GM12801 (cell line): ENCODE data around the gene PLTP.

ENCODE experiments used
- TF ChIP-seq, protein P1 (sequence below): IDR thresholded peaks from one replicate; pipeline ENCODE4 v1.5.1; 2011; ENCODE audit warnings: control low read depth; ENCODE audit not compliant: insufficient read length; ENCODE audit errors: extremely low read depth

Gene PLTP

DNA sequence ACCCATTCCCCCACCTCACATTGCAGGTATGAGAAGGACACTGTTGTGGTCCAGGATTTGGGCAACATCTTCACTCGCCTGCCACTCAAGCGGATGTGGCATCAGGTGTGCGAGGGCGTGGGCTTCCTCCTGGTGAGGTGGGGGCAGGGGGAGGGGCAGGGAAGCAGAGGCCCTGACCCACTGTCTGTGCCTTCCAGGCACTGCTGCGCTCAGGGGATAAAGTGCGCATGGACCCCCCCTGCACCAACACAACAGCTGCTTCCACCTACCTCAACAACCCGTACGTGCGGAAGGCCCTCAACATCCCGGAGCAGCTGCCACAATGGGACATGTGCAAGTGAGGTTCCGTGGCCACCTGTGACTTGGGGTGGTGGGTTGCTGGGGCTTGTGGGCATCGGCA is 17.2 kb downstream of the PLTP start:
- TF ChIP-seq, protein P1, sequence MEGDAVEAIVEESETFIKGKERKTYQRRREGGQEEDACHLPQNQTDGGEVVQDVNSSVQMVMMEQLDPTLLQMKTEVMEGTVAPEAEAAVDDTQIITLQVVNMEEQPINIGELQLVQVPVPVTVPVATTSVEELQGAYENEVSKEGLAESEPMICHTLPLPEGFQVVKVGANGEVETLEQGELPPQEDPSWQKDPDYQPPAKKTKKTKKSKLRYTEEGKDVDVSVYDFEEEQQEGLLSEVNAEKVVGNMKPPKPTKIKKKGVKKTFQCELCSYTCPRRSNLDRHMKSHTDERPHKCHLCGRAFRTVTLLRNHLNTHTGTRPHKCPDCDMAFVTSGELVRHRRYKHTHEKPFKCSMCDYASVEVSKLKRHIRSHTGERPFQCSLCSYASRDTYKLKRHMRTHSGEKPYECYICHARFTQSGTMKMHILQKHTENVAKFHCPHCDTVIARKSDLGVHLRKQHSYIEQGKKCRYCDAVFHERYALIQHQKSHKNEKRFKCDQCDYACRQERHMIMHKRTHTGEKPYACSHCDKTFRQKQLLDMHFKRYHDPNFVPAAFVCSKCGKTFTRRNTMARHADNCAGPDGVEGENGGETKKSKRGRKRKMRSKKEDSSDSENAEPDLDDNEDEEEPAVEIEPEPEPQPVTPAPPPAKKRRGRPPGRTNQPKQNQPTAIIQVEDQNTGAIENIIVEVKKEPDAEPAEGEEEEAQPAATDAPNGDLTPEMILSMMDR, result no peak

DNA sequence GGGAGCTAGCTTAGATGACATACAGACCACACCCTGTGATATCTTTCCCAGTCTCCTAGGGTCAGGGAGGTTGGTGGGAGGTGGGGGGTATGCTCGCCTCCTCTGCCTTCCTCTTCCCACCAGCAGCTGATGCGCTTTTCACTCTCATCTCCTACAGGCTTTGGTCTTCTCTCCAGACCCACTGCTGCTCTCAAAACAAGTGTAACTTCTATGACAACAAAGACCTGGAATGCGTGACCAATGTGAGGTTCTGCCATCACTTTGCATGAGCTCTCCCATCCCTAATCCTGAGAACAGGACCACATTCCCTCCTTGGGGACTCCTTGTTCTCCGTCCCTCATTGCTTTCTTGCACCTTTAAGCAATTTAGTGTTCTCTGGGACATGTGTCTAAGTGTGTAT is 18.1 kb downstream of the PLTP start:
- TF ChIP-seq, protein P1, result no peak

DNA sequence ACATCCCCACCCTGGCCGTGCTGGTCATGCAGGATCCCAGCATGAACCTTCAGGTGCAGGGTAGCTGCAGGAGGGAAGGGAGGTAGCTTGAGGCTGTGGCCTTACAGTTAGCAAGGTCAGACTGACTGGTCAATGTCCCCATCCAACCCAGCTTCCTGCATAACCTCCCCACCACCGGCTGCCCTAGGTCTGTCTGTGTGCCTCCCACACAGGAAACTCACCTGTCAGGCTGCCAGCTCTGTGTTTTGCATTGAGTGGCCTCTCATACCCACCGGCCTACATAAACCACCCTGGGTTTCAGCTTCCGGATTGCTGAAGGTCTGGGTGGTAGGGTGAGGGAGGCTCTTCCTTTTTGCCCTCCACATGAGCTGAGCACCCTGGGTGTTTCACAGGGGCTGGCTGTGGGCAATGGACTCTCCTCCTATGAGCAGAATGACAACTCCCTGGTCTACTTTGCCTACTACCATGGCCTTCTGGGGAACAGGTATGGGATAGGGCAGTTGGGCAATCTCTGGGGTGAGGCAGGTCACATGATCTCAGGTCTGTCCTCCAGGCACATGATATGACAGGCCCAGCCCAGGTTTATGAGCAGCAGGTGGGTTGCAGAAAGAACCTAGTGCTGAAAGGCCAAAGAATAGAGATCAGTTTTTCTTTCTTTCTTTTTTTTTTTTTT is 19.0 kb downstream of the PLTP start:
- TF ChIP-seq, protein P1, result no peak

DNA sequence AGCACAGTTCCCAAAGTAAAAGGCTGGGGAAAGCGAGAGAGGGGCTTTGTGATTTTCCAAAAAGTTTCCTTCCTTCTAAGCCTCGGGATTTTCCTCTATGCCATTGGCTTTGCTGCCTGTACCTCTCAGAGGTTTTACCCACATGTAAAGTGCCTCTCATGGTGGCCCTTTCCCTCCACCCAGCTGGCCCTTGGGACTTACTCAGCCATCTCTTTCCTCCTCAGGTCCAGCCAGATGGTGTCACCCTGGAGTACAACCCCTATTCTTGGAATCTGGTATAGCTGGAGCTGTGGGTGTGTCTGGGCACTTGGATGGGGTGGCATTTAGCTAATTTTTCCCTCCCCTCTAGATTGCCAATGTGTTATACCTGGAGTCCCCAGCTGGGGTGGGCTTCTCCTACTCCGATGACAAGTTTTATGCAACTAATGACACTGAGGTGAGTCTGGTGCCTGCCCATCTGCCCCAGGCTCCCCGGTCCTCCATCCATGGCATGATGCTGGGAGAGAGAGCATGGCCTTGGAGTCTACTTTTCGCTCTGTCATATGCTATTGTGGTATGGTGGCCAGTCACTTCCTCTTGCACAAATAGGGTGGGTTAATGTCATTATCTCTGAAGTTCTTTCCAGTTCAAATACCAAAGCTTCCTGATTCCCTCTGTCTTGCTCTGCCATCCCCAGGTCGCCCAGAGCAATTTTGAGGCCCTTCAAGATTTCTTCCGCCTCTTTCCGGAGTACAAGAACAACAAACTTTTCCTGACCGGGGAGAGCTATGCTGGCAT is 19.7 kb downstream of the PLTP start:
- TF ChIP-seq, protein P1, result no peak

DNA sequence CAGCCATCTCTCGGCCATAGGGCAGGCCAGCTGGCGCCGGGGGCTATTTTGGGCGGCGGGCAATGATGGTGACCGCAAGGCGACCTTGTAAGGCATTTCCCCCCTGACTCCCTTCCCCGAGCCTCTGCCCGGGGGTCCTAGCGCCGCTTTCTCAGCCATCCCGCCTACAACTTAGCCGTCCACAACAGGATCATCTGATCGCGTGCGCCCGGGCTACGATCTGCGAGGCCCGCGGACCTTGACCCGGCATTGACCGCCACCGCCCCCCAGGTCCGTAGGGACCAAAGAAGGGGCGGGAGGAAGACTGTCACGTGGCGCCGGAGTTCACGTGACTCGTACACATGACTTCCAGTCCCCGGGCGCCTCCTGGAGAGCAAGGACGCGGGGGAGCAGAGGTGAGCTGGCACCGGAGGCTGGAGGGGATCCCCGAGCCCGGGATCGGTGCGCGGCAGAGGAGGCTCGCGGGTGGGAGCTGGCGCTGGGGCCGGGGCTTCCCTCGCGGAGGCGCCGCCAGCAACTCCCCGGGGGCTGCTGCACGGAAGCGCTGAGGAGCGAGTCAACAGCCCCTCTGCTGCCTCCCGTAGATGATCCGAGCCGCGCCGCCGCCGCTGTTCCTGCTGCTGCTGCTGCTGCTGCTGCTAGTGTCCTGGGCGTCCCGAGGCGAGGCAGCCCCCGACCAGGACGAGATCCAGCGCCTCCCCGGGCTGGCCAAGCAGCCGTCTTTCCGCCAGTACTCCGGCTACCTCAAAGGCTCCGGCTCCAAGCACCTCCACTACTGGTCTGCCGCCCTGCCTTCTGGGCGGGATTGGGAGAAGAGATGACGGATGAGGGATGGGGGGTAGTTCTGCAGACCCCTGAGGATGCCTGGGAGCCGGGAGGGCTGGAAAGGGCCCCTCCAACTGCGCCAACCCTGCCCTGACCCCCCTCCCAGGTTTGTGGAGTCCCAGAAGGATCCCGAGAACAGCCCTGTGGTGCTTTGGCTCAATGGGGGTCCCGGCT is 20.7 kb downstream of the PLTP start, which contains the start of the genes CTSA and NEURL2:
TSS of gene CTSA (plus strand) at position 351 of the 999 bp plus-strand sequence. CDS start at position 585, 234 bp downstream.
TSS of gene NEURL2 (minus strand) at position 224 of the 999 bp plus-strand sequence. CDS start at position 7, 217 bp downstream.
- TF ChIP-seq, protein P1, result no peak

DNA sequence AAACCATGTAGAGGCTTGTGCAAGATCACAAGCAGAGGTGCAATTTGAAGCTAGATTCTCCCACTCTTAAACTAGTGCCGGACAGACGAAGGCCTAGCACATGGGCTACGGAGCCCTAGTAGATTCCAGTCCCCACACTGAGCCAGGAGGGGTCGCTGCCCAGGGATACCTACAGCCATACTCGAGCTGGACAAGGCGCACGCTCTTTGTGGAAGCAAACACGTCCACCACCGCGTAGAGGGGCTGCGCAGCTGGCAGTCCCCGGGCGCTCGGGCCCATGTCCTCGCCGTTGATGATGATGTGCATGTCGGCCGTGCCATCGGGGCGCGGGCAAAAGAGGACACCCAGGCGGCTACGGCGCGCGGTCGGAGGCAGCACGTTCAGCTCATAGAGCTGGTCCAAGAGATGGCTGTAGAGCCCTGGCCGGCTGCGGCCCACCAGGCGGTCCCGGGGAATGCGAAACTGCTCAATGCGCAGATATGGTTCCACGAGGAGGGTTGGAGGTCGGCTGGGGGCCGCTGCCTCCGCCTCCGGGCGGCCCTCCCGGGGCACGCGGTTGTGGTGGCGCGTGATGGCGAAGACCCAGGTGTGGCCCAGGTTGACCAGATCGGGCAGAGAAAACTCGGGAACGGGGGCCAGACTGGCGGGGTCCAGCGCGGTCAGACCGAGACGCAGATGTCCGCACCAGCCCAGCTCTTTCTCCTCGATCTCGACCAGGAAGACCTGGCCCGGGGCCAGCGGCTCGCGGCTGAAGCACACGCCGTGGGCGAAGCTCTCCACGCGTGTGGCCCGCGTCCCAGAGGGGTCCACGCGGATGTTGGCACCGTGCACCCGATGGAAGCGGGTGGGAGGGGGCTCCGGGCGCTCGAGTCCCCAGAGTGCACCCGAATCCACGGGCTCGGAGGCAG is 21.6 kb downstream of the PLTP start:
- TF ChIP-seq, protein P1, result no peak
